CD8-positive, alpha-beta memory T cell (primary cell): ENCODE measurements around the gene NEURL1B. TPM values are rescaled to one million over a fixed set of nuclear protein-coding genes. Genes with fewer than 3 reads are reported as not detected.

Experiments
- CTCF ChIA-PET: fragments of 350-600 bp; sonication (Branson Sonifier 250); formaldehyde crosslinking; loops from one replicate; lab custom pipeline; 2021; ENCODE audit warnings: antibody characterized with exemption; lab: Charles Lee
- POLR2A ChIA-PET: fragments of 350-600 bp; sonication (Branson Sonifier 250); formaldehyde crosslinking; loops from one replicate; lab custom pipeline; 2021; ENCODE audit warnings: antibody characterized with exemption; lab: Charles Lee
- DNase-seq, 5 donors: peaks; one replicate each; pipeline versions ENCODE4 v3.0.0 to v3.0.0-alpha.2; 2020 to 2022; ENCODE audit warnings: mixed read lengths in 1 of 5
- H3K27ac ChIP-seq: one replicate; pipeline ENCODE4 v1.7.0; 2013; ENCODE audit warnings: low read depth, mild to moderate bottlenecking, low read length, moderate library complexity
- H3K27me3 ChIP-seq: 2 replicates; pipeline ENCODE4 v1.7.0; 2013; ENCODE audit warnings: low read length, mild to moderate bottlenecking; ENCODE audit not compliant: insufficient read depth, poor library complexity, severe bottlenecking
- H3K36me3 ChIP-seq: 2 replicates; pipeline ENCODE4 v1.7.0; 2013; ENCODE audit warnings: mild to moderate bottlenecking, low read length, moderate library complexity; ENCODE audit not compliant: insufficient read depth
- H3K4me1 ChIP-seq: 2 replicates; pipeline ENCODE4 v1.7.0; 2013; ENCODE audit warnings: mild to moderate bottlenecking, low read length, moderate library complexity; ENCODE audit not compliant: insufficient read depth
- H3K4me3 ChIP-seq: 2 replicates; pipeline ENCODE4 v1.7.0; 2013; ENCODE audit warnings: mild to moderate bottlenecking, low read length
- H3K9me3 ChIP-seq: 2 replicates; pipeline ENCODE4 v1.7.0; 2013; ENCODE audit warnings: mild to moderate bottlenecking, low read length
- H3K27ac Mint-ChIP-seq, 8 donors: one replicate each; pipeline ENCODE4 v1.8.0; 2020 to 2021; ENCODE audit warnings: mixed read lengths in 8 of 8, mild to moderate bottlenecking in 6 of 8, inconsistent platforms in 3 of 8, moderate library complexity in 3 of 8
- H3K27me3 Mint-ChIP-seq, 2 donors: one replicate each; pipeline ENCODE4 v1.8.0; 2020 to 2021; ENCODE audit warnings: mixed read lengths in 2 of 2, mild to moderate bottlenecking in 1 of 2, moderate library complexity in 1 of 2
- H3K36me3 Mint-ChIP-seq, 3 donors: one replicate each; pipeline ENCODE4 v1.8.0; 2020 to 2021; ENCODE audit warnings: mixed read lengths in 3 of 3, inconsistent platforms in 1 of 3, mild to moderate bottlenecking in 1 of 3
- H3K4me1 Mint-ChIP-seq, 3 donors: one replicate each; pipeline ENCODE4 v1.8.0; 2020 to 2021; ENCODE audit warnings: mixed read lengths in 3 of 3, inconsistent platforms in 1 of 3, mild to moderate bottlenecking in 1 of 3
- H3K4me3 Mint-ChIP-seq, 7 donors: one replicate each; pipeline ENCODE4 v1.8.0; 2020 to 2021; ENCODE audit warnings: mixed read lengths in 7 of 7, mild to moderate bottlenecking in 6 of 7, moderate library complexity in 4 of 7, inconsistent platforms in 2 of 7
- H3K9me3 Mint-ChIP-seq, 5 donors: one replicate each; pipeline ENCODE4 v1.8.0; 2020 to 2022; ENCODE audit warnings: mixed read lengths in 5 of 5, mild to moderate bottlenecking in 3 of 5, moderate library complexity in 2 of 5, inconsistent platforms in 1 of 5
- polyA plus RNA-seq: library from polyadenylated mRNA; unstranded; fragments of 300-500 nt; fragmentation: Illumina TruSeq; gene quantifications from one replicate; pipeline ENCODE4 v1.2.3, GENCODE V29; 2021
- total RNA-seq, 2 experiments: library from RNA; stranded (reverse); gene quantifications; one replicate each; pipeline ENCODE4 v1.2.3, GENCODE V29; 2021

NEURL1B gene
- total and polyA plus RNA-seq, 3 experiments from 2014 or later: 0.04 to 0.13 TPM; not detected in 1

DNA sequence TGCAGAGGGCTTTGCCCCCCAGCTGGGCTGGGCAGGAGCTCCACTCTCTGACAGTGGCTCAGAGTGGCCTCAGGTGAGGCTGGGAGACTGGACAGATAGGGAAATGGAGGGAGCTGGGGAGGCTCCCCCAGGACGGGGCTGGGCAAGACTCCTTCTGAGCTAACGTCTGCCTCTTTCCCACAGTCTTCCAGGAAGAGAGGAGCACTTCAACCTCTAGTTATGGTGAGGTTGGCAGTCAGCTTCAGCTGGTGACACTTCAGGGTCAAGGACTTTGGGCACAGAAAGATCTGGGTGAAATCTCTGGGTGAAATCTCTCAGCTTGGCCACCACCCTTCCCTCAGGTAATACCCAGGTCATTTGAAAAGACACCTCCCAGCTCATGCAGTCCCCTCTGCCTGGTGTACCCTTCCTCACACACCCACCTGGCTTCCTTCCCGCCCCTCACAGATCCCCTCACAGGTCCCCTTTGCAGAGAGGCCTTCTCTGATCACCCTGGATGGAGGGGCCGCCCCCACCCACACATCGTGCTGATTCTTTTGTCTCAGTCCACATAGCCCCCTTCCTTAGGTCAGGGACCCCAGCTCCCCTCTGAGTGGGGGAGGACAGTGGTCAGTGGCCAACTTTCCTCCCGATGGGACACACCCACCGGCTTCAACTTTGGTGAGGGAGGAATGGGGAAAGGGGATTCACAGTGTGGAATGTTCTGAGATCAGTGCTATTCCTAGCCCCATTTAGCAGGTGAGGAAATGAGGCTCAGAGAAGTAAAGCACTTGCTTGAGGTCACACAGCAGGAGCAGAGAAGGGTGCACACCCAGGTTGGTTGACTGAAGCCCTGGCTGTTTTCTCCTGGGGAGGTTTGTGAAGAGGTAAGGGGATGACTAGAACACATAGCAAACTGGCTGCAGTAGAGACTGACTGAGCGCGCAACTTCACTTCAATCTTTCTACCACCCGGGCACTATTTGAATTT, 15.8 kb upstream of the NEURL1B start:
- H3K4me1 ChIP-seq: no peaks in the 10 kb centered on the region
- Mint-ChIP-seq H3K27ac (peak overlapping the region in 1 of 8 donors; percentile 45), H3K4me1 (no peaks in the 10 kb centered on the region), H3K36me3 (no peaks in the 10 kb centered on the region), H3K4me3 (no peak overlapping the region), H3K27me3 (peaks cover 7 to 13% of the 10 kb centered on the region in 2 donors), H3K9me3 (no peaks in the 10 kb centered on the region)
- DNase-seq: no peak
- H3K27ac ChIP-seq: no peak overlapping the region
- ChIA-PET CTCF (no interaction called here), POLR2A (no interaction called here)
- no peaks in the 10 kb centered on the region for H3K36me3 ChIP-seq
- no peak overlapping the region for H3K4me3 ChIP-seq
- no peaks in the 10 kb centered on the region for H3K9me3 ChIP-seq
- H3K27me3 ChIP-seq: no peaks in the 10 kb centered on the region

- Mint-ChIP-seq H3K27me3 (peaks cover 7 to 15% of the 10 kb centered on the region in 2 donors), H3K4me1 (no peaks in the 10 kb centered on the region), H3K4me3 (no peak overlapping the region), H3K27ac (no peak overlapping the region), H3K36me3 (no peaks in the 10 kb centered on the region), H3K9me3 (no peaks in the 10 kb centered on the region)
- Histone ChIP-seq H3K36me3 (no peaks in the 10 kb centered on the region), H3K27me3 (no peaks in the 10 kb centered on the region), H3K4me1 (no peaks in the 10 kb centered on the region), H3K27ac (no peak overlapping the region), H3K4me3 (no peak overlapping the region), H3K9me3 (no peaks in the 10 kb centered on the region)
- ChIA-PET CTCF (no interaction called here), POLR2A (no interaction called here)
- no peak for DNase-seq
Measured at GRCh38 chr5:172626031-172626581, 15.0 kb upstream of the NEURL1B start.

DNA sequence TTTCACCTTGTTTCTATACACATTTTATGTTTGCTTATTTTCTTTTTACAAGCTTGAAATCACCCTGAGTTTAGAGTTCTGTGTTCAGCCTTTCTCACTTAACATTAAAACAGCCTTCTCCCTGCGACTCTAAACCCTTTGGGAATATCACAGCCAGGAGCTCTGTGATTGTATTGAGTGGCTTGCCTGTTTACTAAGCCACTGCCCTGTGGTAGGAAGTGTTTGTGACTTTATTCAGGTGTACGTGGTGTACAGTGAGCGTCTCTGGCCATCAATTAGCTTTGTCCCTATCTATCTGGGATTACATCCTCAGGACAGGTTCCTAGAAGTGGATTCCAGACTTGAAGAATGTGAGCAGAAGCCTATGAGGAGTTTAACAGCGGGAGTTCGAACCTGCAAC, 11.0 kb upstream of the NEURL1B start:
- Mint-ChIP-seq H3K9me3 (no peaks in the 10 kb centered on the region), H3K36me3 (no peaks in the 10 kb centered on the region), H3K4me1 (no peaks in the 10 kb centered on the region), H3K4me3 (no peak overlapping the region), H3K27ac (no peak overlapping the region), H3K27me3 (peaks cover 2 to 20% of the 10 kb centered on the region in 2 donors)
- Histone ChIP-seq H3K9me3 (no peaks in the 10 kb centered on the region), H3K4me1 (no peaks in the 10 kb centered on the region), H3K27me3 (no peaks in the 10 kb centered on the region), H3K36me3 (no peaks in the 10 kb centered on the region), H3K27ac (no peak overlapping the region), H3K4me3 (no peak overlapping the region)
- CTCF ChIA-PET: no interaction called here
- DNase-seq: no peak
- POLR2A ChIA-PET: no interaction called here

DNA sequence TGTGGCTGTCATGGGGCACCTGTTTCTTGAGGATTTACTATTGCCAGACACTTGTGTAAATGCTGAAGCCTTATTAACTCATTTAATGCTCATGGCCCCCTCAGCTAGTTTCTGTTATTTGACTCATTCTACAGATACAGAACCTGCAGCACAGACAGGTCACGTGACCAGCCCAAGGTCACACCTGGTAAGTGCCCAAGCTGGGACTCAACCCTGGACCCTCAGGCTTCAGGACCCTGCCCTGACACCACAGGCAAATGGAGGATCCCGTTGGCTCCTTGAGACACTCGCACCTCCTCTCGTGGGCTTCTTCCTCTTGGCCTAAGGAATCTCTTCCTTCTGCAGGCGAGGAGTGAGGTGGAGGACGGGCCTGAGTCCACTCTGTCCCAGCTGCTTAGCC, 10.6 kb upstream of the NEURL1B start:
- no peaks in the 10 kb centered on the region for H3K9me3 ChIP-seq
- no peaks in the 10 kb centered on the region for H3K27me3 ChIP-seq
- no peak overlapping the region for H3K4me3 ChIP-seq
- no peak overlapping the region for H3K27ac ChIP-seq
- no peak for DNase-seq
- no peaks in the 10 kb centered on the region for H3K9me3 Mint-ChIP-seq
- no peak overlapping the region for H3K4me3 Mint-ChIP-seq
- H3K27me3 Mint-ChIP-seq: peaks cover 2 to 20% of the 10 kb centered on the region in 2 donors
- no peaks in the 10 kb centered on the region for H3K4me1 ChIP-seq
- POLR2A ChIA-PET: no interaction called here
- H3K36me3 Mint-ChIP-seq: no peaks in the 10 kb centered on the region
- no peaks in the 10 kb centered on the region for H3K4me1 Mint-ChIP-seq
- H3K36me3 ChIP-seq: no peaks in the 10 kb centered on the region
- CTCF ChIA-PET: no interaction called here
- H3K27ac Mint-ChIP-seq: no peak overlapping the region

DNA sequence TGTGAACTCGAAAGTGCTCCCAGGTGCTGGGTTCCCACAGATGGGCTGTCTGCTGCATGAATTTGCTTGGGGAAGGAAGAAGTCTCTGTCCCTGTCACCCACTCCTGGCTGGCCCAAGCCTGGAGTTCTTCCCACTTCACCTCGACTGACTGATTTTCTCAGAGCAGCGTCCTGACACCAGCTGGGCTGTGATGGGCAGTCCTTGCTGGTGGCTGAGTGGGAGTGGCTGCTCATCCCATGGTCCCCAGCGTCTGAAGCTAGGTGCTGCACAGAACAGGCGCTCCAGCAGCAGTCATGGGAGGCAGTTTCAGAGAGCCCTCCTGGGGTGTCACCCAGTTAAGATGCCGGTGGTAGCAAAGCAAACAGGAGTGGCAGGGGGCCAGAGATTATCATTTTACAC, 10.1 kb upstream of the NEURL1B start:
- H3K27me3 Mint-ChIP-seq: peaks cover 0 to 20% of the 10 kb centered on the region in 2 donors
- Histone ChIP-seq H3K4me3 (no peak overlapping the region), H3K9me3 (no peaks in the 10 kb centered on the region), H3K4me1 (no peaks in the 10 kb centered on the region), H3K27me3 (no peaks in the 10 kb centered on the region), H3K27ac (no peak overlapping the region), H3K36me3 (no peaks in the 10 kb centered on the region)
- DNase-seq: no peak
- H3K4me1 Mint-ChIP-seq: no peaks in the 10 kb centered on the region
- H3K36me3 Mint-ChIP-seq: no peaks in the 10 kb centered on the region
- POLR2A ChIA-PET: no interaction called here
- no peak overlapping the region for H3K27ac Mint-ChIP-seq
- no peak overlapping the region for H3K4me3 Mint-ChIP-seq
- CTCF ChIA-PET: no interaction called here
- H3K9me3 Mint-ChIP-seq: no peaks in the 10 kb centered on the region

- Mint-ChIP-seq H3K4me1 (no peaks in the 10 kb centered on the region), H3K4me3 (no peak overlapping the region), H3K36me3 (no peaks in the 10 kb centered on the region), H3K27ac (no peak overlapping the region), H3K9me3 (no peaks in the 10 kb centered on the region), H3K27me3 (peaks cover 3 to 19% of the 10 kb centered on the region in 2 donors)
- Histone ChIP-seq H3K4me1 (no peaks in the 10 kb centered on the region), H3K4me3 (no peak overlapping the region), H3K27ac (no peak overlapping the region), H3K9me3 (no peaks in the 10 kb centered on the region), H3K27me3 (no peaks in the 10 kb centered on the region), H3K36me3 (no peaks in the 10 kb centered on the region)
- POLR2A ChIA-PET: no interaction called here
- CTCF ChIA-PET: no interaction called here
- no peak for DNase-seq
Measured at GRCh38 chr5:172632346-172633092, 8.5 kb upstream of the NEURL1B start.

DNA sequence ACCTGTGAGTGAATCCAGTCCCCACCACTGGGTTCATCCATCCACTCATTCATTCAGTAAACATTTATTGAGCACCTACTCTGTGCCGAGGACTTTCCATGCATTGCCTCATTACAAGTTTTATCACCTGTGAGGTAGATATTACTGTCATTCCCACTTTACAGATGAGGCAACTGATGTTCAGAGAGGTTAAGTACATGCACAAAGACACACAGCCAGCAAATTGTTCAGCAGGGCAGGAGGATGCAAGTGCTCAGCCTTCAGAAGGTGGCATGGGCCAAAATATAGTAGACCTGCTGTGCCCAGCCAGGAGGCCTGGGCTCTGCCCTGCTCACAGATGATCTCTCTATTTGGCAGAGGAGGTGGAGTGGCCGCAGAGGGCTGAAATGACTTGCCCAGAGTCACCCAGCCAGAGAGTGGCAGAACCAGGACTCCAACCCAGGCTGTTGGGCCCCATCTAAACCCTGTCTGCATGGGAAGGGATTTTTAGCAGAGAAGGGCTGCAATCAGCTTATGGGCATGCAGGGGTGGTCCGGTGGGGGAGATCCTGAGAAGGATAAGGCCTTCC, 7.6 kb upstream of the NEURL1B start:
- CTCF ChIA-PET: no interaction called here

More for the DNA sequence above, 7.6 kb upstream of the NEURL1B start:
- H3K4me3 Mint-ChIP-seq: no peak overlapping the region
- no peak overlapping the region for H3K27ac ChIP-seq
- peaks cover 6 to 26% of the 10 kb centered on the region in 2 donors for H3K27me3 Mint-ChIP-seq
- H3K27ac Mint-ChIP-seq: no peak overlapping the region
- no peak overlapping the region for H3K4me3 ChIP-seq
- no peaks in the 10 kb centered on the region for H3K9me3 Mint-ChIP-seq
- no peaks in the 10 kb centered on the region for H3K36me3 ChIP-seq
- H3K9me3 ChIP-seq: no peaks in the 10 kb centered on the region
- POLR2A ChIA-PET: no interaction called here
- no peaks in the 10 kb centered on the region for H3K4me1 Mint-ChIP-seq
- H3K4me1 ChIP-seq: no peaks in the 10 kb centered on the region
- no peak for DNase-seq
- no peaks in the 10 kb centered on the region for H3K36me3 Mint-ChIP-seq
- no peaks in the 10 kb centered on the region for H3K27me3 ChIP-seq
